NCI-H1092 (cell line): Measurements from ENCODE around the gene C5.
"Not testable (repeated sequence)": the region's sequence is repeated elsewhere in the genome, so short reads cannot be mapped to it uniquely, and the experiment has no call there.

Experiments
- DNase-seq: peaks from one replicate; lab custom pipeline; 2025; lab: John Stamatoyannopoulos, UW

The C5 gene

GRCh38 chr9:121050128-121050988 is at the start of gene C5:
C5 (minus strand) TSS chr9:121050275; CDS start chr9:121050246, 29 bp downstream.
- no peak for DNase-seq

GRCh38 chr9:121098567-121099198 is 48.6 kb upstream of the C5 start:
- DNase-seq = no peak

- no peak for DNase-seq
Observed at GRCh38 chr9:121095057-121095456, 45.0 kb upstream of the C5 start.

GRCh38 chr9:121090743-121091142 is 40.7 kb upstream of the C5 start:
- not testable (repeated sequence) for DNase-seq

GRCh38 chr9:121088576-121088975 is 38.5 kb upstream of the C5 start:
- no peak for DNase-seq

- no peak for DNase-seq
Observed at GRCh38 chr9:121085661-121086060, 35.6 kb upstream of the C5 start.

GRCh38 chr9:121082075-121082474 is 32.0 kb upstream of the C5 start:
- no peak for DNase-seq

- DNase-seq = no peak
Observed at GRCh38 chr9:121075251-121076036, 25.4 kb upstream of the C5 start.

- DNase-seq = peak; percentile 93
Observed at GRCh38 chr9:121074370-121075250, 24.5 kb upstream of the C5 start, which contains the start of gene CNTRL. CNTRL (plus strand) TSS chr9:121074955; CDS start chr9:121088327, 13,372 bp downstream.

GRCh38 chr9:121073038-121073437 is 23.0 kb upstream of the C5 start:
- no peak for DNase-seq

- DNase-seq = no peak
Observed at GRCh38 chr9:121071756-121072421, 21.8 kb upstream of the C5 start.

- DNase-seq = no peak
Observed at GRCh38 chr9:121071370-121071755, 21.3 kb upstream of the C5 start.

- DNase-seq = no peak
Observed at GRCh38 chr9:121069396-121069795, 19.3 kb upstream of the C5 start.

- DNase-seq = no peak
Observed at GRCh38 chr9:121067640-121068039, 17.6 kb upstream of the C5 start.

GRCh38 chr9:121066850-121067249 is 16.8 kb upstream of the C5 start:
- DNase-seq = no peak

GRCh38 chr9:121059998-121060636 is 10.0 kb upstream of the C5 start:
- peak; percentile 8 for DNase-seq

GRCh38 chr9:121059513-121059912 is 9.4 kb upstream of the C5 start:
- no peak for DNase-seq

- DNase-seq = no peak
Observed at GRCh38 chr9:121057821-121058220, 7.7 kb upstream of the C5 start.

GRCh38 chr9:121055642-121056143 is 5.6 kb upstream of the C5 start:
- DNase-seq = no peak

- no peak for DNase-seq
Observed at GRCh38 chr9:121053544-121053943, 3.5 kb upstream of the C5 start.
